CD8-positive, alpha-beta memory T cell (primary cell): ENCODE data around the gene METTL18. TPM values are rescaled to one million over a fixed set of nuclear protein-coding genes. Genes with fewer than 3 reads are reported as not detected.
A peak's percentile ranks its signal among the peaks of the same experiment; 100 is the strongest.

Source experiments
- CTCF ChIA-PET: fragments of 350-600 bp; sonication (Branson Sonifier 250); formaldehyde crosslinking; loops from one replicate; lab custom pipeline; 2021; ENCODE audit warnings: antibody characterized with exemption; lab: Charles Lee
- POLR2A ChIA-PET: fragments of 350-600 bp; sonication (Branson Sonifier 250); formaldehyde crosslinking; loops from one replicate; lab custom pipeline; 2021; ENCODE audit warnings: antibody characterized with exemption; lab: Charles Lee
- DNase-seq, 5 donors: peaks; one replicate each; pipeline versions ENCODE4 v3.0.0 to v3.0.0-alpha.2; 2020 to 2022; ENCODE audit warnings: mixed read lengths in 1 of 5
- H3K27ac ChIP-seq: one replicate; pipeline ENCODE4 v1.7.0; 2013; ENCODE audit warnings: low read depth, mild to moderate bottlenecking, low read length, moderate library complexity
- H3K27me3 ChIP-seq: 2 replicates; pipeline ENCODE4 v1.7.0; 2013; ENCODE audit warnings: low read length, mild to moderate bottlenecking; ENCODE audit not compliant: insufficient read depth, poor library complexity, severe bottlenecking
- H3K36me3 ChIP-seq: 2 replicates; pipeline ENCODE4 v1.7.0; 2013; ENCODE audit warnings: mild to moderate bottlenecking, low read length, moderate library complexity; ENCODE audit not compliant: insufficient read depth
- H3K4me1 ChIP-seq: 2 replicates; pipeline ENCODE4 v1.7.0; 2013; ENCODE audit warnings: mild to moderate bottlenecking, low read length, moderate library complexity; ENCODE audit not compliant: insufficient read depth
- H3K4me3 ChIP-seq: 2 replicates; pipeline ENCODE4 v1.7.0; 2013; ENCODE audit warnings: mild to moderate bottlenecking, low read length
- H3K9me3 ChIP-seq: 2 replicates; pipeline ENCODE4 v1.7.0; 2013; ENCODE audit warnings: mild to moderate bottlenecking, low read length
- H3K27ac Mint-ChIP-seq, 8 donors: one replicate each; pipeline ENCODE4 v1.8.0; 2020 to 2021; ENCODE audit warnings: mixed read lengths in 8 of 8, mild to moderate bottlenecking in 6 of 8, inconsistent platforms in 3 of 8, moderate library complexity in 3 of 8
- H3K27me3 Mint-ChIP-seq, 2 donors: one replicate each; pipeline ENCODE4 v1.8.0; 2020 to 2021; ENCODE audit warnings: mixed read lengths in 2 of 2, mild to moderate bottlenecking in 1 of 2, moderate library complexity in 1 of 2
- H3K36me3 Mint-ChIP-seq, 3 donors: one replicate each; pipeline ENCODE4 v1.8.0; 2020 to 2021; ENCODE audit warnings: mixed read lengths in 3 of 3, inconsistent platforms in 1 of 3, mild to moderate bottlenecking in 1 of 3
- H3K4me1 Mint-ChIP-seq, 3 donors: one replicate each; pipeline ENCODE4 v1.8.0; 2020 to 2021; ENCODE audit warnings: mixed read lengths in 3 of 3, inconsistent platforms in 1 of 3, mild to moderate bottlenecking in 1 of 3
- H3K4me3 Mint-ChIP-seq, 7 donors: one replicate each; pipeline ENCODE4 v1.8.0; 2020 to 2021; ENCODE audit warnings: mixed read lengths in 7 of 7, mild to moderate bottlenecking in 6 of 7, moderate library complexity in 4 of 7, inconsistent platforms in 2 of 7
- H3K9me3 Mint-ChIP-seq, 5 donors: one replicate each; pipeline ENCODE4 v1.8.0; 2020 to 2022; ENCODE audit warnings: mixed read lengths in 5 of 5, mild to moderate bottlenecking in 3 of 5, moderate library complexity in 2 of 5, inconsistent platforms in 1 of 5
- polyA plus RNA-seq: library from polyadenylated mRNA; unstranded; fragments of 300-500 nt; fragmentation: Illumina TruSeq; gene quantifications from one replicate; pipeline ENCODE4 v1.2.3, GENCODE V29; 2021
- total RNA-seq, 2 experiments: library from RNA; stranded (reverse); gene quantifications; one replicate each; pipeline ENCODE4 v1.2.3, GENCODE V29; 2021

The METTL18 gene
- total and polyA plus RNA-seq, 3 experiments from 2014 or later = 14.5 to 25.7 (median 16.2) TPM

DNA sequence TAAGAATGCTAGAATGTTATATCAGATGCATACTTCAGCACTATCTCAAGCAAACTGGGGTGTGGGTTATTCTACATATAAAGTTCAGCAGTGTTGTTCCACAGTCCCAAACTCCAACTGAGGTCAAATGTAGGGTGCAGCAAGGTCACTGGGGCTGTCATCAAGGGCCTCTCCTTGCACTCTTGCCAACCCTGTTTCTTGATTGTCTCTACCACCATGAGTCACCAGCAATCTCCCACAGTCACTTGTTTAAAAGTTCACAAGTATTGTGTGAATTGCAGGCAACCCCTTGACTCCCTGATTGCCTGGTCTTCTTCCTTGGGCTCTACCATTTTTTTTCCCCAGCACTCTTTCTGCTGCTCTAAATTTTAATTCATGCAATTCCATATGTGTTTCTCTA lies 10.6 kb downstream of the METTL18 start:
- peak overlapping the region in 1 of 8 donors; percentile 5 for H3K27ac Mint-ChIP-seq
- peaks cover 0 to 3% (median 0%) of the 10 kb centered on the region in 3 donors for H3K36me3 Mint-ChIP-seq
- no peak overlapping the region for H3K4me3 ChIP-seq
- H3K9me3 ChIP-seq = no peaks in the 10 kb centered on the region
- ChIA-PET CTCF (interaction anchor here (1.2 kb wide), 1 partner anchor 11 kb away, joined by 3 read pairs; the partner anchor contains the start of gene METTL18), POLR2A (no interaction called here)
- no peaks in the 10 kb centered on the region for H3K36me3 ChIP-seq
- no peaks in the 10 kb centered on the region for H3K27me3 ChIP-seq
- H3K4me3 Mint-ChIP-seq = no peak overlapping the region
- no peak for DNase-seq
- no peak overlapping the region for H3K27ac ChIP-seq
- no peaks in the 10 kb centered on the region for H3K4me1 Mint-ChIP-seq
- H3K27me3 Mint-ChIP-seq = peaks cover 35 to 58% of the 10 kb centered on the region in 2 donors
- no peaks in the 10 kb centered on the region for H3K9me3 Mint-ChIP-seq
- H3K4me1 ChIP-seq = no peaks in the 10 kb centered on the region

DNA sequence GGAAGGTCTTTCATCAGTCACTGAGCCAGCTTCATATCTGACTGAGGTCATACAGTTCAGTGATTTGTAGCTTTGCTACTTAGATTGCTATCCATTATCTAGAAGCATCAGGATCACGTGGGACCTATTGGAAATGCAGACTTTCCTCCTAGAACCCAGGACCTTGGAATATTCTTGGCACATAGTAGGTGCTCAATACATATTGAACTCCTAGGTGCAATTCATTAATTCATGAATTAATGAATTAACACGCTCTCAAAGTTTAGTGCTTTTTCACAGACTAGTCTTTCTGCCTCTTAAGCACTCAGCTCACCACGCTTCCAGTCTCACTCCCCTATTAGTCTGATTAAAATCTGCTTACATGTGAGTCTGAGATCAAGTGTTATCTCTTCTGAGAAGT lies 12.1 kb downstream of the METTL18 start:
- H3K36me3 Mint-ChIP-seq = peaks cover 0 to 3% (median 0%) of the 10 kb centered on the region in 3 donors
- H3K27me3 Mint-ChIP-seq = peaks cover 35 to 57% of the 10 kb centered on the region in 2 donors
- ChIA-PET CTCF (no interaction called here), POLR2A (no interaction called here)
- Histone ChIP-seq H3K27me3 (no peaks in the 10 kb centered on the region), H3K9me3 (no peaks in the 10 kb centered on the region), H3K27ac (no peak overlapping the region), H3K4me3 (no peak overlapping the region), H3K4me1 (no peaks in the 10 kb centered on the region), H3K36me3 (no peaks in the 10 kb centered on the region)
- no peak overlapping the region for H3K27ac Mint-ChIP-seq
- no peak for DNase-seq
- H3K4me3 Mint-ChIP-seq = no peak overlapping the region
- no peaks in the 10 kb centered on the region for H3K9me3 Mint-ChIP-seq
- no peaks in the 10 kb centered on the region for H3K4me1 Mint-ChIP-seq

DNA sequence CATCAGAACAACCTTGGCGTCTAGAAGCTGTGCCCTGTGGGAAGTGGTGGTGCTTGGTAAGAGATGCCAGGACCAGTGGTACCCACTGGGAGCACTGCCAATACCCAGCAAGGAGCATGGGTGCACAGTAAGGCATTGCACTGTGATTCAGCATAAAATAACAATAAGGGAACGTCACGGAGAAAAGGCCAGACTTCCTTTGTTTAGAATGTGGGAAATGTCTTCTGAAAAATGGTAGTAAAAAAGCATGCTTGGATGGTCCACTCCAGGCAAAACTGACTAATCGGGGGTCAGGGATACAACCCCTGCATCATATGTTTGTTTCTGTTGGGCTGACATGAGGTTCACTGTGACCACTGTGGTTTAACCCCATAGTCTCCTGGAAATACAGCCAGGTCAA lies 14.7 kb downstream of the METTL18 start:
- CTCF ChIA-PET = no interaction called here
- no peak overlapping the region for H3K4me3 ChIP-seq
- H3K4me1 Mint-ChIP-seq = no peaks in the 10 kb centered on the region
- no peak overlapping the region for H3K4me3 Mint-ChIP-seq
- no peak overlapping the region for H3K27ac ChIP-seq
- no peaks in the 10 kb centered on the region for H3K27me3 ChIP-seq
- H3K9me3 Mint-ChIP-seq = no peaks in the 10 kb centered on the region
- peaks cover 0 to 3% (median 0%) of the 10 kb centered on the region in 3 donors for H3K36me3 Mint-ChIP-seq
- H3K36me3 ChIP-seq = no peaks in the 10 kb centered on the region
- no peaks in the 10 kb centered on the region for H3K4me1 ChIP-seq
- no peaks in the 10 kb centered on the region for H3K9me3 ChIP-seq
- H3K27me3 Mint-ChIP-seq = peaks cover 29 to 36% of the 10 kb centered on the region in 2 donors
- no peak for DNase-seq
- no peak overlapping the region for H3K27ac Mint-ChIP-seq
- POLR2A ChIA-PET = no interaction called here

DNA sequence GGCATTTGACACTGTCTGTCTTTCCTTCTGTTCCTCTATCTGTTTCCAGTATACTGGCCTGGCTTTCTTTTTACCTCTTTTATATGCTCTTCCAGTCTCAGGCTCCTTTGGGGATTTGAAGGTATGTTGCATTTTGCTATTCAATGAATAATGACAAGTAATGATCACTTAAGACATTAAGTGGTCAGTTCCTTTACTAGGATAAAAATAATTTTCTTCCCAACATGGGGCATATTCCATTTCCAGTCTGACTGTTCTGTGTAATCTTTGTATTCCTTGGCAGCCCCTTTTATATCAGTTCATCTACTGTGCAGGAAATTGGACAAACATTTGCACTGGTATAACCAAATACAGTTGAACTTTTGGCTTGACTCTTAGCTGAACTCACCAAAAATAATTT lies 15.6 kb downstream of the METTL18 start:
- CTCF ChIA-PET = no interaction called here
- Histone ChIP-seq H3K27ac (no peak overlapping the region), H3K27me3 (no peaks in the 10 kb centered on the region), H3K4me1 (no peaks in the 10 kb centered on the region), H3K36me3 (no peaks in the 10 kb centered on the region), H3K9me3 (no peaks in the 10 kb centered on the region), H3K4me3 (no peak overlapping the region)
- Mint-ChIP-seq H3K27me3 (peaks cover 21 to 28% of the 10 kb centered on the region in 2 donors), H3K36me3 (no peaks in the 10 kb centered on the region), H3K4me1 (no peaks in the 10 kb centered on the region), H3K27ac (peak overlapping the region in 1 of 8 donors; percentile 17), H3K4me3 (no peak overlapping the region), H3K9me3 (no peaks in the 10 kb centered on the region)
- POLR2A ChIA-PET = no interaction called here
- no peak for DNase-seq

DNA sequence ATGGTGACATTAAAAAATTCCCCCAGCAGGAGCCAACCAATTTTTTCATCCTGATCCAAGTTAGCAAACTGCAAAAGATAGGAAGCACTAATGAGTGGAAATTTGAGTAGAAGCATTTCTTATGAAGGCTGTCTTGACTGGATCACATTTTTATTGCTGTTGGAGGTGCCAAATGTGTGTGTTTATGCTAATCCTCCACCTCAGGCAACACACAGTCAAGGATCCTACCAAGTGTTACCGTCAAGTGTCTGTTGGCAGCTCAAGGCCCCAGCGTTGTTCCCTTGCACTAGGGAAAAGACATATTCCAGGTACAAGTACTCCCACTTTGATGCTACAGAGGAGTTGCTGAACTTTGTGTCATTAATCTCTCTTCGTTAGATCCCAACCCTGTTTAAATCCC lies 18.3 kb downstream of the METTL18 start:
- ChIA-PET POLR2A (no interaction called here), CTCF (no interaction called here)
- Mint-ChIP-seq H3K27ac (peak overlapping the region in 1 of 8 donors; percentile 58), H3K9me3 (no peaks in the 10 kb centered on the region), H3K36me3 (no peaks in the 10 kb centered on the region), H3K4me3 (no peak overlapping the region), H3K4me1 (no peaks in the 10 kb centered on the region), H3K27me3 (peaks cover 2 to 5% of the 10 kb centered on the region in 2 donors)
- H3K9me3 ChIP-seq = no peaks in the 10 kb centered on the region
- H3K4me1 ChIP-seq = no peaks in the 10 kb centered on the region
- H3K36me3 ChIP-seq = no peaks in the 10 kb centered on the region
- H3K4me3 ChIP-seq = no peak overlapping the region
- DNase-seq = no peak
- no peak overlapping the region for H3K27ac ChIP-seq
- no peaks in the 10 kb centered on the region for H3K27me3 ChIP-seq

DNA sequence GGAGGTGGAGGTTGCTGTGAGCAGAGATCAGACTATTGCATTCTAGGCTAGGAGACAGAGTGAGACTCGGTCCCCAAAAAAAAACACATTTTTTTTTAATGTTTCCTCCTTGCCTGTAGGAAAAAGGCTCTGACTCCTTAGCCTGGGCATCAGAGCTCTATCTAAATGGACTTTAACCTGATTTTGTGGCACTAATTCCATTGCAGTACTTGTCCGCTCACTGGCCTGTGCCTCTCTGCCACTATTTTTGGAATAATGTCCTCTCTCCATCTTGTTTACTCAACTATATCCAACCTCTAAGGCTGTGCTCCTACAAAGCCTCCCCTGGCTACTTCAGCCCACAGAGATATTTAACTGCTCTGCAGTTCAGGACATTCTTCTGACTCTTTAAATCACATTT lies 26.5 kb downstream of the METTL18 start:
- Histone ChIP-seq H3K27ac (no peak overlapping the region), H3K4me1 (no peaks in the 10 kb centered on the region), H3K36me3 (no peaks in the 10 kb centered on the region), H3K4me3 (no peak overlapping the region), H3K27me3 (no peaks in the 10 kb centered on the region), H3K9me3 (no peaks in the 10 kb centered on the region)
- no peak for DNase-seq
- H3K27ac Mint-ChIP-seq = no peak overlapping the region
- ChIA-PET CTCF (no interaction called here), POLR2A (no interaction called here)
- no peaks in the 10 kb centered on the region for H3K9me3 Mint-ChIP-seq
- peak overlapping the region in 1 of 7 donors; percentile 19 for H3K4me3 Mint-ChIP-seq
- peaks cover 0 to 1% (median 0%) of the 10 kb centered on the region in 3 donors for H3K36me3 Mint-ChIP-seq
- H3K4me1 Mint-ChIP-seq = no peaks in the 10 kb centered on the region
- peaks cover 4 to 5% of the 10 kb centered on the region in 2 donors for H3K27me3 Mint-ChIP-seq

DNA sequence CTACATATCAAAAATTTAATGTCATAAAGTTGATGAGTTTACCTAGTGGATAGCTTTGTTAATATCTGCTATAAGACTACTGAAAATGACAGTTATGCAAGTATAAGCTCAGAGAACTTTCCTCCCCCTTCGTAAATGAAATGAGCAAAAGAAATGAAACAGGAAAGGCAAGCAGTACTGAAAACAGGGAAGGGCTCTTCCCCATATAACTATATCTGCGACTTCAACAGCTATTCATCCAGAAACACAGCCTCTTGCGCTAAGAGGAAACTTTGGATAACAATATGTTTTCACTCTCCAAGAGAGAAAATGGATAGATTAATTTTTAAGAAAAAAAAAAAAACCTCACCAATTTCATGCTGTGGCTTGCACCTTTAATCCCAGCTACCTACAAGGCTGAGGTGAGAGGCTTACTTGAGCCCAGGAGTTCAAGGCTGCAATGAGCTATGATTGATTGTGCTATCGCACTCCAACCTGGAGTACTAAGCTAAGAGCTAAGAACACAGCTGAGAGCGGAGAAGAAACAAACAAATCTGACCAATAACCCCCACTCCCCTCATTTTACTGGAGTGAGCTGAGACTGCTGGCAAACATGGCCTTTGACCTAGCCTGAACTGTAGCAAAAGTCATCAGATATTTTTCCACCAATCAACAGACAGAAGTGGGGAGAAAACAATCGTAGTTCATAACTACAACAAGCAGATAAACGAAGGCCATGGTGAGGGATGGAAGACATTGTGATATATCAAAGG lies 29.0 kb downstream of the METTL18 start:
- CTCF ChIA-PET = no interaction called here

DNA sequence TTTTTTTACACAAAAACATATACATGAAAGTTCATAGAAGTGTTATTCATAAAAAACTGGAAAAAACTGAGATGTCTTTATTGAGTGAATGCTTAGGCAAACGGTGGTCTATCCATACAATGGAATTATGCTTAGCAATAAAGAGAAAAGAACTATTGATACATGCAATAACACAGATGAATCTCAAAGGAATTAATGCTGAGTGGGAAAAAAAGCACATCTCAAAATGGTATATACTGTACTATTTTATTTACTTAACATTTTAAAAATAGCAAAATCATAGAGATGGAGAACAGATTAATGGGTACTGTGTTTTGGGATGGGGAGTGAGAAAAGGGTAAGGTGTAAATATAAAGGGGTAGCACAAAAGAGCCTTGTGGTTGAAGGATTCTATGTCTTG lies 29.8 kb downstream of the METTL18 start:
- no peak for DNase-seq
- Histone ChIP-seq H3K27ac (no peak overlapping the region), H3K9me3 (no peaks in the 10 kb centered on the region), H3K4me3 (no peak overlapping the region), H3K36me3 (no peaks in the 10 kb centered on the region), H3K27me3 (no peaks in the 10 kb centered on the region), H3K4me1 (no peaks in the 10 kb centered on the region)
- ChIA-PET CTCF (no interaction called here), POLR2A (no interaction called here)
- H3K27me3 Mint-ChIP-seq = peaks cover 5 to 9% of the 10 kb centered on the region in 2 donors
- H3K9me3 Mint-ChIP-seq = no peaks in the 10 kb centered on the region
- peaks cover 0 to 1% (median 0%) of the 10 kb centered on the region in 3 donors for H3K36me3 Mint-ChIP-seq
- H3K4me1 Mint-ChIP-seq = no peaks in the 10 kb centered on the region
- H3K4me3 Mint-ChIP-seq = no peak overlapping the region
- no peak overlapping the region for H3K27ac Mint-ChIP-seq

More for the DNA sequence above, 29.0 kb downstream of the METTL18 start:
- Mint-ChIP-seq H3K9me3 (no peaks in the 10 kb centered on the region), H3K4me1 (no peaks in the 10 kb centered on the region), H3K36me3 (peaks cover 0 to 1% (median 0%) of the 10 kb centered on the region in 3 donors), H3K27ac (no peak overlapping the region), H3K4me3 (no peak overlapping the region), H3K27me3 (peaks cover 5 to 9% of the 10 kb centered on the region in 2 donors)
- Histone ChIP-seq H3K36me3 (no peaks in the 10 kb centered on the region), H3K27me3 (no peaks in the 10 kb centered on the region), H3K4me3 (no peak overlapping the region), H3K27ac (no peak overlapping the region), H3K4me1 (no peaks in the 10 kb centered on the region), H3K9me3 (no peaks in the 10 kb centered on the region)
- POLR2A ChIA-PET = no interaction called here
- no peak for DNase-seq
